ENCODE measurements around the gene TOMM40. TPM values are rescaled to one million over a fixed set of nuclear protein-coding genes. Genes with fewer than 3 reads are reported as not detected.
"Not testable (repeated sequence)": the region's sequence is repeated elsewhere in the genome, so short reads cannot be mapped to it uniquely, and the experiment has no call there.

The TOMM40 gene
- total RNA-seq, 3 donors from 2014 or later = 47.9 to 82.6 (median 53.5) TPM

DNA sequence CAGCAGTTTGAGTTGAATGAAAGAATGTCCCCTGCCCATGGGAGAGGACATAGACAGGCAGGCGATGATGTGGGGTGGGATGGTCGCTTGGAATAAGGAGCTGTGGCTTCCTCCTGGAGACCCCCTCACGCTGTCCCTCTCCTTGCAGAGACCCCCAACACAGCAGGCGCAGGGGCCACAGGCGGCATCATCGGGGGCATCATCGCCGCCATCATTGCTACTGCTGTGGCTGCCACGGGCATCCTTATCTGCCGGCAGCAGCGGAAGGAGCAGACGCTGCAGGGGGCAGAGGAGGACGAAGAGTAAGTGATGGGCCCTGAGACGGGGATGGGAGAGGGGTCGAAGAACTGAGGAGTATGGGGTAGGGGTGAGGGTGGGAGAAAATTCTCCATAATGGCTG lies 9.0 kb upstream of the TOMM40 start:
- ATAC-seq (no peak), DNase-seq (no peak)
- TF ChIP-seq, protein P1, sequence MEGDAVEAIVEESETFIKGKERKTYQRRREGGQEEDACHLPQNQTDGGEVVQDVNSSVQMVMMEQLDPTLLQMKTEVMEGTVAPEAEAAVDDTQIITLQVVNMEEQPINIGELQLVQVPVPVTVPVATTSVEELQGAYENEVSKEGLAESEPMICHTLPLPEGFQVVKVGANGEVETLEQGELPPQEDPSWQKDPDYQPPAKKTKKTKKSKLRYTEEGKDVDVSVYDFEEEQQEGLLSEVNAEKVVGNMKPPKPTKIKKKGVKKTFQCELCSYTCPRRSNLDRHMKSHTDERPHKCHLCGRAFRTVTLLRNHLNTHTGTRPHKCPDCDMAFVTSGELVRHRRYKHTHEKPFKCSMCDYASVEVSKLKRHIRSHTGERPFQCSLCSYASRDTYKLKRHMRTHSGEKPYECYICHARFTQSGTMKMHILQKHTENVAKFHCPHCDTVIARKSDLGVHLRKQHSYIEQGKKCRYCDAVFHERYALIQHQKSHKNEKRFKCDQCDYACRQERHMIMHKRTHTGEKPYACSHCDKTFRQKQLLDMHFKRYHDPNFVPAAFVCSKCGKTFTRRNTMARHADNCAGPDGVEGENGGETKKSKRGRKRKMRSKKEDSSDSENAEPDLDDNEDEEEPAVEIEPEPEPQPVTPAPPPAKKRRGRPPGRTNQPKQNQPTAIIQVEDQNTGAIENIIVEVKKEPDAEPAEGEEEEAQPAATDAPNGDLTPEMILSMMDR (IDR thresholded peaks at IDR 0.05) = no peak
- no peaks in the 10 kb centered on the region for H3K9me3 ChIP-seq
- no peaks in the 10 kb centered on the region for H3K36me3 ChIP-seq (ENCODE audit: low read depth)
- intact Hi-C loops (cut with DNase I, micrococcal nuclease) = no loop called here
- H3K4me1 ChIP-seq (ENCODE audit: low read depth) = no peaks in the 10 kb centered on the region
- H3K4me3 ChIP-seq = no peak overlapping the region

GRCh38 chr19:44882619-44883397 lies 8.2 kb upstream of the TOMM40 start:
- ATAC-seq; H3K9me3 ChIP-seq; DNase-seq; intact Hi-C loops (cut with DNase I, micrococcal nuclease); H3K4me1 ChIP-seq (ENCODE audit: low read depth); H3K36me3 ChIP-seq (ENCODE audit: low read depth); H3K4me3 ChIP-seq: not testable (repeated sequence)

GRCh38 chr19:44883922-44884321 lies 7.1 kb upstream of the TOMM40 start:
- no peaks in the 10 kb centered on the region for H3K36me3 ChIP-seq (ENCODE audit: low read depth)
- no peaks in the 10 kb centered on the region for H3K4me1 ChIP-seq (ENCODE audit: low read depth)
- no peak for ATAC-seq
- no peaks in the 10 kb centered on the region for H3K9me3 ChIP-seq
- H3K4me3 ChIP-seq = no peak overlapping the region
- no peak for DNase-seq
- TF ChIP-seq, protein P1 (IDR thresholded peaks at IDR 0.05) = no peak
- intact Hi-C loops (cut with DNase I, micrococcal nuclease) = no loop called here

- DNase-seq (no peak), ATAC-seq (no peak)
- Histone ChIP-seq H3K4me1 (ENCODE audit: low read depth) (no peaks in the 10 kb centered on the region), H3K4me3 (no peak overlapping the region), H3K36me3 (ENCODE audit: low read depth) (no peaks in the 10 kb centered on the region), H3K9me3 (no peaks in the 10 kb centered on the region)
- intact Hi-C loops (cut with DNase I, micrococcal nuclease) = no loop called here
- TF ChIP-seq, protein P1 (IDR thresholded peaks at IDR 0.05) = no peak
Observed at GRCh38 chr19:44884566-44884965, 6.5 kb upstream of the TOMM40 start.

GRCh38 chr19:44886141-44886540 lies 4.9 kb upstream of the TOMM40 start:
- peaks cover 8% of the 10 kb centered on the region for H3K36me3 ChIP-seq (ENCODE audit: low read depth)
- intact Hi-C loops (cut with DNase I, micrococcal nuclease) = no loop called here
- no peak for ATAC-seq

DNA sequence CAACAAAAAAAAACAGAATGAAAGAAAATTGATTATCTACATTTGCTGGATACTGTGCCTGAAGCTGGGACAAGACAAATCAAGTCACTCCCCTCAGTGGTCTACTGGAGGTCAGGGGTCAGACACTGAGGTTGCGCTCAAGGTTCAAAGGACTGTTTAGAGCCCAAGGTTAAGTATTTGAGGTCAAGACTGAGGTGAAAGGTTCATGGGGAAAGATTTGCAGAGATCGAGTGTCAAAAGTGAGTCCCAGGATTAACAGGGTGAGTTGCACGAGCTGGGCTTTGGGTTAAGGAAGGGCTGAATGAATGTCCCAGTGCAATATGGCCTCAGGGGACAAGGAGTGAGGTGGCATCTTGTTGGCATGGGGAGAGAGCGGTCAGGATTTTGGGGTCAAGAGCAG lies 3.4 kb upstream of the TOMM40 start:
- TF ChIP-seq, protein P1 (IDR thresholded peaks at IDR 0.05) = no peak
- H3K9me3 ChIP-seq = no peaks in the 10 kb centered on the region
- DNase-seq (no peak), ATAC-seq (no peak)
- intact Hi-C loops (cut with DNase I, micrococcal nuclease) = no loop called here
- H3K36me3 ChIP-seq (ENCODE audit: low read depth) = peaks cover 8% of the 10 kb centered on the region
- H3K4me3 ChIP-seq = no peak overlapping the region
- H3K4me1 ChIP-seq (ENCODE audit: low read depth) = peaks cover 15% of the 10 kb centered on the region

More at GRCh38 chr19:44886141-44886540, 4.9 kb upstream of the TOMM40 start:
- Histone ChIP-seq H3K4me3 (no peak overlapping the region), H3K9me3 (no peaks in the 10 kb centered on the region), H3K4me1 (ENCODE audit: low read depth) (peaks cover 5% of the 10 kb centered on the region)
- DNase-seq = no peak
- TF ChIP-seq, protein P1 (IDR thresholded peaks at IDR 0.05) = no peak

GRCh38 chr19:44888335-44888734 lies 2.7 kb upstream of the TOMM40 start:
- ATAC-seq; intact Hi-C loops (cut with DNase I, micrococcal nuclease); H3K9me3 ChIP-seq; H3K36me3 ChIP-seq (ENCODE audit: low read depth); DNase-seq; H3K4me3 ChIP-seq: not testable (repeated sequence)
- H3K4me1 ChIP-seq (ENCODE audit: low read depth) = peaks cover 15% of the 10 kb centered on the region

Measured in mucosa of descending colon (tissue), 3 donors.